GM23248 (cell line): ENCODE results near the gene PDZD11. TPM values are rescaled to one million over a fixed set of nuclear protein-coding genes. Genes with fewer than 3 reads are reported as not detected.
"Not testable (repeated sequence)": the region's sequence is repeated elsewhere in the genome, so short reads cannot be mapped to it uniquely, and the experiment has no call there.

Experiments
- DNase-seq: peaks from one replicate; pipeline ENCODE4 v3.0.0-alpha.2; 2015
- H2AFZ ChIP-seq: fragments of 200-600 bp; sonication (generic); 2 replicates; pipeline ENCODE4 v1.6.1; 2016; ENCODE audit warnings: antibody characterized with exemption
- H3F3A ChIP-seq: fragments of 200-600 bp; sonication (generic); 2 replicates; pipeline ENCODE4 v1.6.1; 2016; ENCODE audit warnings: mild to moderate bottlenecking, antibody characterized with exemption, mixed run types; ENCODE audit not compliant: insufficient read depth
- H3K27ac ChIP-seq: fragments of 200-600 bp; sonication (generic); 2 replicates; pipeline ENCODE4 v1.5.1; 2016; ENCODE audit warnings: mild to moderate bottlenecking
- H3K27me3 ChIP-seq: fragments of 200-600 bp; sonication (generic); replicated peaks from 2 replicates; pipeline ENCODE4 v1.6.1; 2016; ENCODE audit warnings: mild to moderate bottlenecking; ENCODE audit not compliant: insufficient read depth
- H3K36me3 ChIP-seq: fragments of 200-600 bp; sonication (generic); 2 replicates; pipeline ENCODE4 v1.6.1; 2016; ENCODE audit warnings: low read depth, mild to moderate bottlenecking
- H3K4me1 ChIP-seq: fragments of 200-600 bp; sonication (generic); 2 replicates; pipeline ENCODE4 v1.6.1; 2016; ENCODE audit warnings: mild to moderate bottlenecking; ENCODE audit not compliant: insufficient read depth
- H3K4me2 ChIP-seq: fragments of 200-600 bp; sonication (generic); one replicate; pipeline ENCODE4 v1.6.1; 2016; ENCODE audit warnings: mild to moderate bottlenecking; ENCODE audit not compliant: unreplicated experiment
- H3K4me3 ChIP-seq: fragments of 200-600 bp; sonication (generic); 2 replicates; pipeline ENCODE4 v1.5.1; 2016; ENCODE audit warnings: mild to moderate bottlenecking
- H3K79me2 ChIP-seq: fragments of 200-600 bp; sonication (generic); 2 replicates; pipeline ENCODE4 v1.6.1; 2016; ENCODE audit warnings: mild to moderate bottlenecking; ENCODE audit not compliant: insufficient read depth
- H3K9ac ChIP-seq: fragments of 200-600 bp; sonication (generic); 2 replicates; pipeline ENCODE4 v1.6.1; 2016; ENCODE audit warnings: mild to moderate bottlenecking
- H3K9me2 ChIP-seq: fragments of 200-600 bp; sonication (generic); 2 replicates; pipeline ENCODE4 v1.6.1; 2016; ENCODE audit warnings: mixed run types, mild to moderate bottlenecking, moderate library complexity; ENCODE audit not compliant: insufficient read depth
- H3K9me3 ChIP-seq: fragments of 200-600 bp; sonication (generic); one replicate; pipeline ENCODE4 v1.6.1; 2017; ENCODE audit warnings: low read depth
- H4K20me1 ChIP-seq: fragments of 200-600 bp; sonication (generic); 2 replicates; pipeline ENCODE4 v1.6.0; 2016; ENCODE audit not compliant: insufficient read depth
- EZH2 ChIP-seq: fragments of 200-600 bp; sonication (generic); IDR thresholded peaks from 2 replicates; pipeline ENCODE4 v1.6.1; 2018; ENCODE audit warnings: antibody characterized with exemption, mild to moderate bottlenecking; ENCODE audit not compliant: insufficient read depth, poor library complexity, severe bottlenecking
- EZH2phosphoT487 ChIP-seq: fragments of 200-600 bp; sonication (generic); IDR thresholded peaks from 2 replicates; pipeline ENCODE4 v1.6.1; 2018; ENCODE audit warnings: antibody characterized with exemption, moderate library complexity, mild to moderate bottlenecking, low read depth; ENCODE audit not compliant: insufficient read depth
- WGBS, 2 experiments: methylation state at CpG; one replicate each; pipeline ENCODE4 v1.1.6; 2015 to 2017; ENCODE audit warnings: low lambda C conversion rate in 2 of 2, low coverage in 1 of 2; ENCODE audit errors: missing lambda C conversion rate in 2 of 2; 5-methylcytosine and 5-hydroxymethylcytosine counted together
- in situ Hi-C: fragments of 300-500 bp; cut with MboI; formaldehyde crosslinking; loops from 2 replicates; pipeline ENCODE4 v1.15.0; 2020
- polyA plus RNA-seq: library from polyadenylated mRNA; unstranded; fragments of >200 nt; fragmentation: Nextera tagmentation; extraction: Ambion mirVana; gene quantifications from 2 replicates; pipeline ENCODE4 v1.2.1, GENCODE V29; 2016
- total RNA-seq: library from RNA; depleted of rRNA; stranded (reverse); fragments of >200 nt; shearing (Covaris generic); gene quantifications from 2 replicates; pipeline ENCODE4 v1.2.3, GENCODE V29; 2014

PDZD11 gene
- total and polyA plus RNA-seq, 2 experiments from 2014 or later, result 59.3 to 110 TPM

GRCh38 chrX:70331161-70331560, 41.4 kb upstream of the PDZD11 start:
- Histone ChIP-seq H3F3A (no peaks in the 10 kb centered on the region), H3K9me2 (no peaks in the 10 kb centered on the region), H3K4me3 (no peak overlapping the region), H3K36me3 (no peaks in the 10 kb centered on the region), H2AFZ (no peak overlapping the region), H4K20me1 (no peaks in the 10 kb centered on the region), H3K79me2 (no peaks in the 10 kb centered on the region), H3K27ac (no peak overlapping the region), H3K9ac (no peak overlapping the region), H3K4me2 (no peak overlapping the region), H3K9me3 (no peaks in the 10 kb centered on the region), H3K27me3 (no peaks in the 10 kb centered on the region), H3K4me1 (no peaks in the 10 kb centered on the region)
- TF ChIP-seq EZH2 (no peak), EZH2phosphoT487 (no peak)
- in situ Hi-C loops, result no loop called here
- 90 to 100% methylated on average over 1 of the region's 1 CpG for WGBS, 2 experiments
- peak; percentile 7 for DNase-seq

GRCh38 chrX:70324326-70324725, 34.6 kb upstream of the PDZD11 start:
- 90 to 96% methylated on average over 2 of the region's 2 CpGs for WGBS, 2 experiments
- Histone ChIP-seq H3K4me1 (no peaks in the 10 kb centered on the region), H3K9me3 (no peaks in the 10 kb centered on the region), H3K4me2 (no peak overlapping the region), H3K9ac (no peak overlapping the region), H3K9me2 (no peaks in the 10 kb centered on the region), H3K4me3 (no peak overlapping the region), H3K79me2 (no peaks in the 10 kb centered on the region), H3K27me3 (no peaks in the 10 kb centered on the region), H4K20me1 (no peaks in the 10 kb centered on the region), H2AFZ (no peak overlapping the region), H3K27ac (no peak overlapping the region), H3F3A (no peaks in the 10 kb centered on the region), H3K36me3 (no peaks in the 10 kb centered on the region)
- TF ChIP-seq EZH2phosphoT487 (no peak), EZH2 (no peak)
- DNase-seq, result no peak
- in situ Hi-C loops, result no loop called here

DNA sequence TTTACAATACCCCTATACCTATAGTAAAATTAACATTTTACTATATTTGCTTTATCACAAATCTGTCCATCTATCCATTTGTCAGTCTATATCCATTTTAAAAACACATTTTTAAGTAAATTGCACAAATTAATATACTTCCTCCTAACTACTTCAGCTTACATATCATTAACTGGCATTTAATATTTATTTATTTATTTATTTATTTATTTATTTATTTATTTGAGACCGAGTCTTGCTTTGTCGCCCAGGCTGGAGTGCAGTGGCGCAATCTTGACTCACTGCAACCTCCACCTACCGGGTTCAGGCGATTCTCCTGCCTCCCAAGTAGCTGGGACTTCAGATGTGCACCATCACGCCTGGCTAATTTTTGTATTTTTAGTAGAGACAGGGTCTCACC, 33.9 kb upstream of the PDZD11 start:
- H3K9me2 ChIP-seq, DNase-seq, in situ Hi-C loops, H3K27me3 ChIP-seq, H3K9ac ChIP-seq, H3K9me3 ChIP-seq, H2AFZ ChIP-seq, H3K4me1 ChIP-seq, H3K36me3 ChIP-seq, H3K4me2 ChIP-seq, H3K4me3 ChIP-seq, H4K20me1 ChIP-seq, H3K79me2 ChIP-seq, H3K27ac ChIP-seq, H3F3A ChIP-seq: not testable (repeated sequence)
- WGBS, 2 experiments, result 96 to 100% methylated on average over 6 of the region's 6 CpGs

DNA sequence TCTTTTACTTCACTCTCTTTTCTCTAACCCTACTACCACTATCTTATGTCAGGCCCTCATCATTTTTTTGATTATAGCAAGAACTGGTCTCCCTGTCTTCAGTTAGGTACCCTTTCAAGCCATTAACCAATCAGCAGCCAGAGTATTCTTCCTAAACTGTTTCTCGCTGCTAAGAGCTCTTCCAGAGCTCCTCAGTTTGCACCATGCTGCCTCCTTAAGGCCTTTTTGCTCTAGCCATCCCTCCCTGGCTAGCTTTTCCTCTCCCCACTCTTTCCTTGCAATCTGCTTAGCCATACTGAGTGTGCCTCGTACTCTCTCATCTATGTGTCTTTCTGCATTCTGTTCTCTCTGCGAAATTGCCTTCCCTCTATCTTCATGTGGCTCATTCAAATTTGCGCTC, 33.1 kb upstream of the PDZD11 start:
- no peaks in the 10 kb centered on the region for H3F3A ChIP-seq
- no peak overlapping the region for H3K4me3 ChIP-seq
- H3K9me3 ChIP-seq, result no peaks in the 10 kb centered on the region
- no peaks in the 10 kb centered on the region for H3K4me1 ChIP-seq
- H3K27me3 ChIP-seq, result no peaks in the 10 kb centered on the region
- no peaks in the 10 kb centered on the region for H3K79me2 ChIP-seq
- no peak overlapping the region for H3K9ac ChIP-seq
- in situ Hi-C loops, result no loop called here
- no peak for DNase-seq
- H3K36me3 ChIP-seq, result no peaks in the 10 kb centered on the region
- no peak overlapping the region for H3K4me2 ChIP-seq
- no peaks in the 10 kb centered on the region for H4K20me1 ChIP-seq
- no peak overlapping the region for H3K27ac ChIP-seq
- WGBS, 2 experiments, result 97% methylated on average over 4 of the region's 4 CpGs
- TF ChIP-seq EZH2phosphoT487 (no peak), EZH2 (no peak)
- no peak overlapping the region for H2AFZ ChIP-seq
- H3K9me2 ChIP-seq, result no peaks in the 10 kb centered on the region

- in situ Hi-C loops, result no loop called here
- no peak for TF ChIP-seq EZH2phosphoT487
- TF ChIP-seq EZH2, result no peak
- Histone ChIP-seq H3K9me2 (no peaks in the 10 kb centered on the region), H3K36me3 (no peaks in the 10 kb centered on the region), H3K9ac (no peak overlapping the region), H2AFZ (no peak overlapping the region), H3F3A (no peaks in the 10 kb centered on the region), H3K4me3 (no peak overlapping the region), H3K9me3 (no peaks in the 10 kb centered on the region), H3K27me3 (no peaks in the 10 kb centered on the region), H3K27ac (no peak overlapping the region), H4K20me1 (no peaks in the 10 kb centered on the region), H3K79me2 (peaks cover 8% of the 10 kb centered on the region), H3K4me1 (peaks cover 5% of the 10 kb centered on the region; the same call in 1 of the 2 replicates), H3K4me2 (no peak overlapping the region)
- 80 to 100% methylated on average over 1 of the region's 1 CpG for WGBS, 2 experiments
- peak; percentile 28 for DNase-seq
Measured at GRCh38 chrX:70313503-70313902, 23.8 kb upstream of the PDZD11 start.
